GM12864 (cell line): ENCODE measurements around the gene HSF5.
A peak's percentile ranks its signal among the peaks of the same experiment; 100 is the strongest.

ENCODE experiments used
- DNase-seq: peaks from one replicate; pipeline ENCODE4 v3.0.0-alpha.2; 2011; ENCODE audit warnings: low read depth
- H3K4me3 ChIP-seq: 2 replicates; pipeline ENCODE4 v1.5.1; 2011; ENCODE audit warnings: mild to moderate bottlenecking, low read depth, low read length, control low read depth
- TF ChIP-seq, protein P1 (sequence below): IDR thresholded peaks from 2 replicates; pipeline ENCODE4 v1.5.1; 2011; ENCODE audit warnings: low read depth, mild to moderate bottlenecking, moderate library complexity, low read length, control low read depth, inconsistent platforms; ENCODE audit errors: missing control alignments

Gene HSF5

DNA sequence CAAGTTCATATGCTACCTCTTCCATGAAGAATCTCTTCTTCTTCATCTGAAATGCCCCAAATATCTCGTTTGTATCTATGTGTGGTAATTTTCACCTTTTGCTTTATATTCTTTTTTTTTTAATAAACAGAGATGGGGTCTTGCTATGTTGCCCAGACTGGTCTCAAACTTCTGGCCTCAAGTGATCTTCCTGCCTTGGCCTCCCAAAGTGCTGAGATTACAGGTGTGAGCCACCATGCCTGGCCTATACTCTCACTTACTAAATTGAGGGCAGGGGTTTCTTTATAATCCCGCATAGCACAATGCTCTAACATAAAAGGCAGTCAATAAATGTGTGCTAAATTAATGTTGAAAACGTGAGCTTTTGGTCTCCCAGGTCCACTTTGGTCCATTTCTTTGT is 101.5 kb downstream of the HSF5 start:
- no peak overlapping the region for H3K4me3 ChIP-seq
- no peak for DNase-seq
- TF ChIP-seq, protein P1, sequence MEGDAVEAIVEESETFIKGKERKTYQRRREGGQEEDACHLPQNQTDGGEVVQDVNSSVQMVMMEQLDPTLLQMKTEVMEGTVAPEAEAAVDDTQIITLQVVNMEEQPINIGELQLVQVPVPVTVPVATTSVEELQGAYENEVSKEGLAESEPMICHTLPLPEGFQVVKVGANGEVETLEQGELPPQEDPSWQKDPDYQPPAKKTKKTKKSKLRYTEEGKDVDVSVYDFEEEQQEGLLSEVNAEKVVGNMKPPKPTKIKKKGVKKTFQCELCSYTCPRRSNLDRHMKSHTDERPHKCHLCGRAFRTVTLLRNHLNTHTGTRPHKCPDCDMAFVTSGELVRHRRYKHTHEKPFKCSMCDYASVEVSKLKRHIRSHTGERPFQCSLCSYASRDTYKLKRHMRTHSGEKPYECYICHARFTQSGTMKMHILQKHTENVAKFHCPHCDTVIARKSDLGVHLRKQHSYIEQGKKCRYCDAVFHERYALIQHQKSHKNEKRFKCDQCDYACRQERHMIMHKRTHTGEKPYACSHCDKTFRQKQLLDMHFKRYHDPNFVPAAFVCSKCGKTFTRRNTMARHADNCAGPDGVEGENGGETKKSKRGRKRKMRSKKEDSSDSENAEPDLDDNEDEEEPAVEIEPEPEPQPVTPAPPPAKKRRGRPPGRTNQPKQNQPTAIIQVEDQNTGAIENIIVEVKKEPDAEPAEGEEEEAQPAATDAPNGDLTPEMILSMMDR = no peak

DNA sequence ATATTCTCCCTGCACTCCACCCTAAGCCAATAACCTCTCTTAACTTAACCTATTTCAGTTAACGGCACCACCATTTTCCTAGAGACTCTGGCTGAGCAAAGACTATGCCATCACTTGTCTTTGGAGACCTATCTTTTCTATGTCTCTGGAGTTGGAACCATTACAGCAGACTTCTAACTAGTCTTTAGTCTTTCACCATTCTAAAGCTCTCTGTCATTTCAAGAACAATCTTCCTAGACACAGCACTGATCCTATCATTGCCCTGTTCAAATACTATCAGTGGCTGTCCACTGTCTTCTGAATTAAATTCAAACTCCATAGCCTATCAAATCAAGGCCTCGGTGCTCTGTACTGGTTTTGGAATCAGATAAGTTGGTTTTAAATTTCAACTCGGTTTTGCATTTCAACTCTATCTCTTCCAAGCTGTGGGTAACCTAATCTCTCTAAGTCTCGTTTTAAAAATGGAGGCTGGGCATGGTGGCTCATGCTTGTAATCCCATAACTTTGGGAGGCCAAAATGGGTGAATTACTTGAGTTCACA is 102.8 kb downstream of the HSF5 start:
- TF ChIP-seq, protein P1 = no peak

DNA sequence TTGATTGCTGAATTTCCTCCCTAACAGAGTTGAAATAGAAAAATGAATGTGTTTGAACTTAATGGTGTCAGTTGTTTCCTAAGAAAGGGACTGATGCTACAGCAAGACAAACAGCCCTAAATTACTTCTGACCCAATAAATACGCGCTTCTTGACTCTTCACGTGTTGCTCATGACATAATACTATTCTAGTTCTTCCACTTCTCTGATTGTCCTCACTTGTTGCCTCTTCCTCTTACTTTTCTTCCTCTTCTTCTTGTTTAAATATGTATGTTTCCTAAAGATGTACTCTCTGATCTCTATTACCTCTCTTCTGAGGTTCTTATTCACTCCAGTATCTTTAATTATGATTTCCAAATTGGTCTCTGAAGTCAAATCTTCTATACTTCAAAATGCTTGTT is 103.3 kb downstream of the HSF5 start:
- DNase-seq = no peak
- TF ChIP-seq, protein P1 = no peak
- H3K4me3 ChIP-seq = no peak overlapping the region

More for the DNA sequence above, 102.8 kb downstream of the HSF5 start:
- H3K4me3 ChIP-seq = no peak overlapping the region
- DNase-seq = no peak

GRCh38 chr17:58383892-58384462 is 104.2 kb downstream of the HSF5 start:
- no peak for DNase-seq
- H3K4me3 ChIP-seq = no peak overlapping the region
- TF ChIP-seq, protein P1 = no peak

GRCh38 chr17:58382872-58383242 is 105.4 kb downstream of the HSF5 start:
- DNase-seq = no peak
- TF ChIP-seq, protein P1 = no peak
- H3K4me3 ChIP-seq = no peak overlapping the region

DNA sequence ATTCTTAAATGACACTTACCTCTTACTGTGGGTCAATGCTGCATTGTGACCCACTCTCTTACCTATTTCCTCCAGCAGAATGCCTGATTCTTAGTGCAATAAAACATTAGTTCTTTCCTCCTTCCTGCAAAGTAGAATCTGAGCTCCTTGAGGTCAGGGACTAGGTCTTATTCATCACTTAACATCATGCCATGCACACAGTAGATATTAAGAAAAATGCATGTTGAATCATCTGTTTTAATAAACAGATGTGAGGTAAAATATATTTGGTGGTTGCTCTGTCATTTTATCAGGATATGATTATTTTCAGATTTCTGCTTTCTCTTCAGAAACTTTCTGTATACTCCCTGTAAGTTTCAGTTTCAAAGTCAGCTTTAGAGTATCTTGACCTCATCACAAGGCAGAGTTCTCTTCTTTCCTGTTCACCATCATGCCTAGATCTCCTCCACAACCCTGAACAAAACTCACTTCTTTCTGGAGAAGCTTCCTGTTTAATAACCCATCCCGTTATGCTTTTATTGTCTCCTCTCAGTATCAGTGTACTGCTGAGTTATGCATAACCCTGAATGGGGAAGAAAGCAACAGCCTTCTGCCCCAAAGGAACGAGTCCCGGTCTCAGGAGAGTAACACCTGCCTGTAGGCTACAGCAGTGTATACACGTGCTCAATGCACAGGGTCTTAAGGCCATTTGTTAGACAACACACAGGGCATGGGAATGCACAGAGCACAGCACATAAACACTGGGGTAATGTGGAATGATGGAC is 105.9 kb downstream of the HSF5 start:
- H3K4me3 ChIP-seq = no peak overlapping the region
- peak; percentile 24 for DNase-seq
- TF ChIP-seq, protein P1 = no peak
